Naive B cell (primary cell): ENCODE data around the gene PAGE5. TPM values are rescaled to one million over a fixed set of nuclear protein-coding genes. Genes with fewer than 3 reads are reported as not detected.
A peak's percentile ranks its signal among the peaks of the same experiment; 100 is the strongest.

Experiments
- ATAC-seq, 2 donors: fragments of 150-1000 bp; cut with Tn5 transposase; 2 replicates each; pipeline ENCODE4 v1.10.0; 2021; ENCODE audit warnings: low read depth in 2 of 2, mild to moderate bottlenecking in 2 of 2, moderate library complexity in 2 of 2
- DNase-seq: peaks from one replicate; pipeline ENCODE4 v3.0.0; 2022
- H3K27ac Mint-ChIP-seq, 6 donors: one replicate each; pipeline ENCODE4 v1.8.0; 2020 to 2022; ENCODE audit warnings: mild to moderate bottlenecking in 6 of 6, mixed read lengths in 6 of 6, moderate library complexity in 5 of 6, inconsistent platforms in 2 of 6
- H3K27me3 Mint-ChIP-seq, 3 donors: one replicate each; pipeline ENCODE4 v1.8.0; 2021 to 2022; ENCODE audit warnings: mixed read lengths in 3 of 3, mild to moderate bottlenecking in 1 of 3
- H3K36me3 Mint-ChIP-seq, 2 donors: one replicate each; pipeline ENCODE4 v1.8.0; 2020 to 2022; ENCODE audit warnings: mixed read lengths in 2 of 2, inconsistent platforms in 1 of 2, mild to moderate bottlenecking in 1 of 2
- H3K4me1 Mint-ChIP-seq, 3 donors: one replicate each; pipeline ENCODE4 v1.8.0; 2020 to 2022; ENCODE audit warnings: mixed read lengths in 3 of 3, inconsistent platforms in 1 of 3, mild to moderate bottlenecking in 1 of 3, moderate library complexity in 1 of 3
- H3K4me3 Mint-ChIP-seq, 8 donors: one replicate each; pipeline ENCODE4 v1.8.0; 2020 to 2022; ENCODE audit warnings: mild to moderate bottlenecking in 8 of 8, mixed read lengths in 8 of 8, moderate library complexity in 8 of 8, inconsistent platforms in 2 of 8
- H3K9me3 Mint-ChIP-seq, 7 donors: one replicate each; pipeline ENCODE4 v1.8.0; 2020 to 2022; ENCODE audit warnings: mixed read lengths in 7 of 7, mild to moderate bottlenecking in 5 of 7, inconsistent platforms in 2 of 7, moderate library complexity in 1 of 7
- polyA plus RNA-seq, 6 donors: library from polyadenylated mRNA; unstranded; fragments of 300-500 nt; fragmentation: Illumina TruSeq; gene quantifications; one replicate each; pipeline ENCODE4 v1.2.3, GENCODE V29; 2021; ENCODE audit warnings: low read depth in 6 of 6

The PAGE5 gene, protein sequence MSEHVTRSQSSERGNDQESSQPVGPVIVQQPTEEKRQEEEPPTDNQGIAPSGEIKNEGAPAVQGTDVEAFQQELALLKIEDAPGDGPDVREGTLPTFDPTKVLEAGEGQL
- polyA plus RNA-seq: not detected

DNA sequence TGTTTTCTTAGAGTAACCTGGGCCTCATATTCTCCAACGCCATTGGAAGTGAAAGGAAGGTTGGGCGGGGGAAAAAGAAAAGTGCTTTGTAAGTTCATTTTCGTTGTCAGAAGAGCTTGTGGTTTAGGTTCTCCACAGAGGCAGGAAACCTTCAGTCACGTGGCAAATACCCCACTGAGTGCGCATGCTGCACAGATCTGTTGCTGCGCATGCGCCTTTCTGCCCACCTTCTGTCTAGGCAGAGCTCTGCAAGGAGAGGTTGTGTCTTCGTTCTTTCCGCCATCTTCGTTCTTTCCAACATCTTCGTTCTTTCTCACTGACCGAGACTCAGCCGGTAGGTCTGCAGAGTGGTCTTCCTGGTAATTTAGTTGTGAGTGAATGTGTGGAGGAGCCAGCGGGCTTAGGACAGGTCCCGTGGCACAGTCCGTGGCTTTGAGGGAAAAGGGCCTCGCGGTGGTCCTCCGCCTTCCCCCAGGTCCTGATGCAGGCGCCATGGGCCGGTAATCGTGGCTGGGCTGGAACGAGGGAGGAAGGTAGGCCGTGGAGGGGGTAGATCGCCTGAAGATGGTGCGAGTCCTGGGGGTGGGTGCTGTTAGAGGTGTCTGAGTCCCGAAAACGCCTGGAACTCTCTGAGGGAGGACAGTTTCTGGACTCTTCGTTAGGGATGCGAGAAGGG lies at the start of gene PAGE5:
PAGE5 (plus strand) TSS at position 228 of the 676 bp plus-strand sequence. CDS start 1,037 bp downstream, outside the sequence.
- H3K9me3 Mint-ChIP-seq: peaks cover 0 to 4% (median 0%) of the 10 kb centered on the region in 7 donors
- H3K4me3 Mint-ChIP-seq: no peak within 1 kb of the TSS
- ATAC-seq: no peak
- peaks cover 0 to 24% (median 0%) of the 10 kb centered on the region in 3 donors for H3K27me3 Mint-ChIP-seq
- H3K27ac Mint-ChIP-seq: peak within 1 kb of the TSS in 1 of 6 donors; percentile 35
- H3K4me1 Mint-ChIP-seq: no peaks in the 10 kb centered on the region
- DNase-seq: no peak
- H3K36me3 Mint-ChIP-seq: no peaks in the 10 kb centered on the region

DNA sequence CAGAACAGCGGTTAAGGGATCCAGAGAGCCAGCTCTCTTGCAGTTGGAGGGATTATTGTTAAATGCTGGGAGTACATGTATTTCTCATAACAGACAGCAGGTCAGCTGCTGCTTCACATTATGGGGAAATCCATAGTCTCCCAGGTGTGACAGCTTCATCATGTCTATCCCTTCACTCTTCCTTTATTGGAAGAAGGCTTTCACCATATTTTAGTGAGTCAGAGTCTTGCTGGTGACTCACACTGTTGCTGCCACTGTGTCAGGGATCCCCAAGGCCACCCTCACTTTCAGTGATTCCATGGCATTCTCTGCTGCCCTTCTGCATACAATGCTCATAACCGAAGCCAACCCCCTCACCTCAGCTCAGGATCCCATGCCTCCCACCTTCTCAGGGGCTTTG lies 32.9 kb upstream of the PAGE5 start:
- Mint-ChIP-seq H3K27me3 (peaks cover 11 to 27% (median 12%) of the 10 kb centered on the region in 3 donors), H3K9me3 (peaks cover 0 to 4% (median 0%) of the 10 kb centered on the region in 7 donors), H3K4me3 (no peak overlapping the region)

DNA sequence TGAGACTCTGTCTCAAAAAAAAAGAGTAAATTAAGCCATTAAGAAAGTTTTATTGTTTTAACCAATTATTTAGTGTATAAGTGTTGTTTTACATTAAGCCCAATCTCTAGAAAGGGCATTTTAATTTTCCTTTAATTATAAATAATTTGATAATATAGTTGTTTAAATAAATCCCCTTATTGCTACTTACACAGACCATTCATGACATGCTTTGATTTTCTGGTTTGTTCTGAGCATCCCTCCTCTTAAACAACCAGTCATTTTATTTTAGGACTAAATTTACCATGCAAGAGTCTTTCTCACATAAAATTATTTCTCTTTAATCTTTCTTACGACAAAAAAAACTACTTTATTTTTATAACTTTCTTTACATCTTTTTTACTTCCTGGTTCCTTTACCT lies 23.5 kb upstream of the PAGE5 start:
- H3K4me1 Mint-ChIP-seq: no peaks in the 10 kb centered on the region
- H3K9me3 Mint-ChIP-seq: peaks cover 0 to 26% (median 10%) of the 10 kb centered on the region in 7 donors
- ATAC-seq: no peak
- DNase-seq: no peak
- no peak overlapping the region for H3K4me3 Mint-ChIP-seq
- H3K27ac Mint-ChIP-seq: no peak overlapping the region
- H3K27me3 Mint-ChIP-seq: peaks cover 0 to 9% (median under 1%) of the 10 kb centered on the region in 3 donors
- H3K36me3 Mint-ChIP-seq: peaks cover 0 to 2% of the 10 kb centered on the region in 2 donors

More for the DNA sequence above, 32.9 kb upstream of the PAGE5 start:
- H3K4me1 Mint-ChIP-seq: no peaks in the 10 kb centered on the region
- DNase-seq: no peak
- peaks cover 0 to 6% of the 10 kb centered on the region in 2 donors for H3K36me3 Mint-ChIP-seq
- no peak overlapping the region for H3K27ac Mint-ChIP-seq
- no peak for ATAC-seq

DNA sequence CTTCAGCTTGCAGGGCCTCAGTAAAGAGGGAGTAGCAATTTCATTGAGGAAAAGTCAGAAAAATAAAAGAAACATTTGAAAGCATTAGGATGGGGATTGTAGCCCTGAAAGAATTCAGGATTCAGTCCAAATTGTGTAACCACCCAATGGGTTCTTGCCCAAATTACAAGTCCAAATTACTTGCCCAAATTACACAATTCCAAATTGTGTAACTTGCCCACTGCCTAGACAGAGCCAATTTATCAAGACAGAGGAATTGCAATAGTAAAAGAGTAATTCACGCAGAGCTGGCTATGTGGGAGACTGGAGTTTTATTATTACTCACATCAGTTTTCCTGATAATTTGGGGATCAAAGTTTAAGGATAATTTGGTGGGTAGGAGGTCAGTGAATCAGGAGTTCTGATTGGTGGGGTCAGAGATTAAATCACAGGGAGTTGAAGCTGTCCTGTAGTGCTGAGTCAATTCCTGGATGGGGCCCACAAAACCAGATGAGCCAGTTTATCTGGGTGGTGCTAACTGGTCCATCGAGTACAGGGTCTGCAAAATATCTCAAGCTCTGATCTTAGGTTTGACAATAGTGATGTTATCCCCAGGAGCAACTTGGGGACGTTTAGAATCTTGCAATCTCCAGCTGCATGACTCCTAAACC lies 18.1 kb upstream of the PAGE5 start:
- peak overlapping the region in 1 of 6 donors; percentile 1 for H3K27ac Mint-ChIP-seq
- H3K4me1 Mint-ChIP-seq: no peaks in the 10 kb centered on the region
- no peak overlapping the region for H3K4me3 Mint-ChIP-seq
- ATAC-seq: no peak
- H3K9me3 Mint-ChIP-seq: peaks cover 0 to 7% (median under 1%) of the 10 kb centered on the region in 7 donors
- no peak for DNase-seq
- no peaks in the 10 kb centered on the region for H3K36me3 Mint-ChIP-seq
- peaks cover 0 to 5% (median 0%) of the 10 kb centered on the region in 3 donors for H3K27me3 Mint-ChIP-seq

DNA sequence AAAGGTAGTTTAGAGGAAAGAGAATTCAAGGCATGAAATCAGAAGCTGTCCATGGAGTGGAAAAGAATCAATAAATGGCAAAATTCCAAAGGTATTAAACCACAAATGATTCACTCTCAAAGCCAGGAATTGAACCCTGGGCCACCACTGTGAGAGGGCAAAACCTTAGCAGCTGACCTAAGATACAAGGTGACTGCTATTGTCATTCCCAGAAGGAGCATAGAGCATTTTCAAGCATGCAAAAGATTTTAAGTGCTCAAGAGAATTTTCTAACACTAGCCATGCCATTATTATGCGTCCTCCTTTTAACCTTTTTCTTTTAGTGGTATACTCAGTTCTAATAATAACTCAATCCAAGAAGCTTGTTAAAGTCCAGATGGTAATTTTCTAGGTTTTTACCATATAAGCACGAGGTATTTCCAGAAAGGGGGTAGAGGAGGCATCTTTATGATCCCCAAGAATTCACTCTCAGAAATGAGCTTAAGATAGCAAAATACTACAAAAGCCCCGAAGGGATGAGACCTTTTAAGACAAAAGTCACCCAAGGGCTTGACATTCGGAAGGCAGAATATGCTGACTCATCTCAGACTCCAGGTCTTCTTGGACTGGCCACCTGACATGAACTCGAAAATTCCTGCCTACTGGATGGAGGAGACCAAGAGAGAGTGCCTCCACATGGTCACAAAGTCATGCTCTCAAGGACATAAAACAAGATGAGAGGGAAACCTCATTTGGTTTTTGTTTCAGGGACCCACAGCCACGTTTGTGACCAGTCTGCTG lies 13.8 kb upstream of the PAGE5 start:
- H3K27ac Mint-ChIP-seq: no peak overlapping the region
- peaks cover 0 to 5% (median 0%) of the 10 kb centered on the region in 7 donors for H3K9me3 Mint-ChIP-seq
- no peak for ATAC-seq
- H3K27me3 Mint-ChIP-seq: peaks cover 0 to 5% (median 0%) of the 10 kb centered on the region in 3 donors
- no peak overlapping the region for H3K4me3 Mint-ChIP-seq
- no peaks in the 10 kb centered on the region for H3K4me1 Mint-ChIP-seq
- no peaks in the 10 kb centered on the region for H3K36me3 Mint-ChIP-seq
- no peak for DNase-seq

DNA sequence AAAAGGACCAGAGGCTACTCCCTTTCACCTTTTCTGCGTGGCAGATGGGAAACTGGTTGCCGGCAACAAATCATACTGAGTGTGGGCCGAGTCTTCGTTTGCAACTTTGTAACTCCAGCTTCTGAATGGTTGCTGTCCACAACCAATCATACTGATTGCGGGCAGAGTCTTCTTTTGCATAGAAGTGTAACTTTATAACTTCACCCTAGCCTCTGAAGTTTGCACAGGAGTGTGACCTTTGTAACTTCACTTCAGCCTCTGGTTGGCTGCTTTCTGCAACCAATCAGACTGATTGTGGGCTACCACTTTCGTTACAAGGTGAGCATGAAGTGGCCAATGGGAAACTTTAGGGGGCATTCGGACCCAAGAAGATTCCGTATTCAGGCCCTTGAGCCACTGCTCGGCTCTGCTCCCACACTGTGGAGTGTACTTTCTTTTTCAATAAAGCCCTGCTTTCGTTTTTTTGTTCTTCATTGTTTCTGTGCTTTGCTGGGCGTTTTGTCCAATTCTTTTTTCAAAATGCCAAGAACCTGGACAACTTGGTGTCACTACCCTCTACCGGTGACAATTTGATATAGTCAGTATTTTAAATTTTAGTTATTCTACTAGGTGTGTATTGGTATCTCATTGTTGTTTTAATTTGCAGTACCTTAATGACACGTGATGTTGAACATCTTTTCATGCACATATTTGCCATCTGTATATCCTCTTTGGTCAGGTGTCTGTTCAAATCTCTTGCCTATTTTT lies 9.0 kb upstream of the PAGE5 start:
- no peak for ATAC-seq
- no peak overlapping the region for H3K4me3 Mint-ChIP-seq
- no peak for DNase-seq
- peaks cover 0 to 5% (median 0%) of the 10 kb centered on the region in 7 donors for H3K9me3 Mint-ChIP-seq
- no peak overlapping the region for H3K27ac Mint-ChIP-seq
- H3K36me3 Mint-ChIP-seq: no peaks in the 10 kb centered on the region
- no peaks in the 10 kb centered on the region for H3K4me1 Mint-ChIP-seq
- no peaks in the 10 kb centered on the region for H3K27me3 Mint-ChIP-seq

DNA sequence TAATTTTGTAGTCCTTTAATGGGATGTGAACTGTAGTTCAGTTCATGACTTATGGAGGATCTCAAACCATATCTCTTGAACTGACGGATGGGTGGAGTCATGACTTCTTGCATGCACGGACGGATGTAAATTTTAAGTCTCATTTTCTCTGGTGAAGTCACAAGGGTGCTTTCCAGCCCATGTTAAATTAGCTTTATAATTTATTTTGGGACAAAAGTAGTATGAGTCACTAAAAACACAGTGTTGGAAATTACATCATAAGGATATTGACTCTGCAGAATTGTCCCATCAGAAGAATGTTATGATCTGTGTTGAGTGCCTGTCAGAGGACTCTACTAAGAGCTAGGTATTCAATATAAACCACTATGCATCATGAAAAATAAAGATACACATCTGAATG lies 6.8 kb upstream of the PAGE5 start:
- no peak for ATAC-seq
- H3K4me3 Mint-ChIP-seq: no peak overlapping the region
- no peak overlapping the region for H3K27ac Mint-ChIP-seq
- no peak for DNase-seq
- H3K9me3 Mint-ChIP-seq: peaks cover 0 to 2% (median 0%) of the 10 kb centered on the region in 7 donors
- no peaks in the 10 kb centered on the region for H3K36me3 Mint-ChIP-seq
- H3K27me3 Mint-ChIP-seq: no peaks in the 10 kb centered on the region
- H3K4me1 Mint-ChIP-seq: no peaks in the 10 kb centered on the region

DNA sequence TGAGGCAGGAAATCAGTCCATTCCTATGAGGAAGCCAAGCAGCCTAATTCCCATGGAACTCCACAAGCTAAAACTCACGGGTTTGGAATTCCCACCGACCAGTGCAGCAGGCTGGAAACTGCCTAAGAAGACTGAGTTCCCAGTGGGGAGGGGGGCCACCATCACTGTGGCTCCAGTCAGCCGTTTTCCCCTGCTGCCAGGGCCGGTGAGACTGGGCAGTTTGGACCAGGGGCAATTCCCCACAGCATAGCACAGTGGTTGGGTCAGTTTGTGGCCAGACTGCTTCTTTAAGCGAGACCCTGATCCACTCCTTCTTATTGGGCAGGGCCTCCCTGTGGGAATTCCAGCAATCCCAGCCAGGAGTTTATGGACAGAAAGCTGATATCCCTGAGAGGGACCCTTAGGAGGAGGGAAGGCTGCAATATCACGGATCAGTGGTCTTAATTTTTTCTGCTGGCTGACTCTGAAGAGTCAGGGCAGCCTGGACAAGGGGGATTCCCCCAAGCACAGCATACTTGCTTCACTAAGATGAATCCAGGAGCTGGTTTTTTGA lies 20.7 kb downstream of the PAGE5 start:
- Mint-ChIP-seq H3K36me3 (no peaks in the 10 kb centered on the region), H3K4me3 (no peak overlapping the region), H3K4me1 (no peaks in the 10 kb centered on the region), H3K27me3 (peaks cover 0 to 12% (median 9%) of the 10 kb centered on the region in 3 donors), H3K9me3 (peaks cover 0 to 39% (median 9%) of the 10 kb centered on the region in 7 donors), H3K27ac (no peak overlapping the region)
- ATAC-seq (no peak), DNase-seq (no peak)

DNA sequence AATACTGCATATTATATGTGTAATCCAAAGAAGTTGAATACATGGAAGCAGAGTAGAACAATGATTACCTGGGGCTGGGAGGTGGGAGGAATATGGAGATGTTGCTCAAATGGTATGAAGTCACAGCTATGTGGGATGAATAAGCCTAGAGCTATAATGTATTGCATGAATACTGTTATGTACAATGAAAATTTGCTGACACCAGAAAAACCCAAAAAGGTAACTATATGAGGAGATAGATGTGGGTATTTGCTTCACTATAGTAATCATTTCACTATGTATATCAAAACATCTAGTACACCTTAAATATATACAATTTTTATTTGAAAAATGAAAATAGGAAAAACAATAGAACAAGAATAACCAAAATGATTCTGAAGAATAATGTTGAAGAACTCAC lies 33.4 kb downstream of the PAGE5 start:
- H3K4me1 Mint-ChIP-seq: no peaks in the 10 kb centered on the region

DNA sequence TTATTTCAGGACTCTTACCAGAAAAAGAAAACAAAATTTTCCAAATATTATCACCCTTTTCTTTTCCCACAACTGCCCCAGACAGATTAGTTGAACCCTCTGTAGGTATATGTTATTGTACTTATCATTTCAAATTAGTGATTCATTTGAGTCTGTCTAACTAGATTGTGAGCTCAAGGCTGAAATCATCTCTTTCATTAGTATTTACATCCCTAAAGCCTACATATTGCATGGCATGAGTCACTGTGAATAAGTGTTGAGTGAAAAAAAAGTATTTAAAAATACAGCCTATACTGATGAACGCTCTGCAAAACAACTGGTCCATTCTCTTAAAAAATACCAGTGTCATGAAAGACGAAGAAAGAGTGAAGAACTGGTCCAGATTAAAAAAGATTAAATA lies 40.7 kb downstream of the PAGE5 start:
- H3K36me3 Mint-ChIP-seq: no peaks in the 10 kb centered on the region
- no peak for DNase-seq
- H3K27me3 Mint-ChIP-seq: no peaks in the 10 kb centered on the region
- ATAC-seq: no peak
- no peak overlapping the region for H3K27ac Mint-ChIP-seq
- H3K4me3 Mint-ChIP-seq: no peak overlapping the region
- H3K9me3 Mint-ChIP-seq: no peaks in the 10 kb centered on the region
- H3K4me1 Mint-ChIP-seq: no peaks in the 10 kb centered on the region

More for the DNA sequence above, 33.4 kb downstream of the PAGE5 start:
- Mint-ChIP-seq H3K9me3 (peaks cover 0 to 7% (median 2%) of the 10 kb centered on the region in 7 donors), H3K27me3 (peaks cover 0 to 8% (median 4%) of the 10 kb centered on the region in 3 donors), H3K27ac (no peak overlapping the region), H3K4me3 (no peak overlapping the region), H3K36me3 (no peaks in the 10 kb centered on the region)
- ATAC-seq: no peak
- DNase-seq: no peak

DNA sequence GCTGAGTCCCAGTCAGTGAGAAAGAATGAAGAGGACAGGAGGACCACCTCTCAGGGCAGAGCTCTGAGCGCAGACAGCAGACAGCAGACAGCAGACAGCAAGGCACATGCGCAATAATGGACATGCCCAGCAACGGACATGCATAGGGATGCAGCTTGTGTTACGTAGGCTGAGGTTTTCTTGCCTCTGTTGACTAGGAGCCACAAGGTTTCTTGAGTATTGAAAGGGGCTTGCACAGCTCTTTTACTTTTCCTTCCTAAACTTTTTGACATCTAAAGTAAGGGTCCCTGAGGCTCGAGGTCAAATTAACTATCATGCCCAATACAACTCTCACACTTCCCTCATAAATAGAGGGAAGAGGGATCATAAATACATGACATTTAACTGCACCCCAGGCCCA lies 44.7 kb downstream of the PAGE5 start, which contains the start of gene PAGE3:
PAGE3 (minus strand) TSS at position 101 of the 400 bp plus-strand sequence. CDS start 1,013 bp downstream, outside the sequence.
- H3K4me3 Mint-ChIP-seq: no peak within 1 kb of the TSS
- peaks cover 0 to 3% (median 0%) of the 10 kb centered on the region in 7 donors for H3K9me3 Mint-ChIP-seq
- ATAC-seq (no peak), DNase-seq (no peak)
- no peaks in the 10 kb centered on the region for H3K27me3 Mint-ChIP-seq
- H3K36me3 Mint-ChIP-seq: no peaks in the 10 kb centered on the region
- no peak within 1 kb of the TSS for H3K27ac Mint-ChIP-seq
- no peaks in the 10 kb centered on the region for H3K4me1 Mint-ChIP-seq
